Upper lobe of left lung (tissue), 6 donors: ENCODE results near the gene RIN3. TPM values are rescaled to one million over a fixed set of nuclear protein-coding genes. Genes with fewer than 3 reads are reported as not detected.

Source experiments
- ATAC-seq, 2 donors: fragments of 200-7000 bp; cut with Tn5 transposase; one replicate each; pipeline ENCODE4 v1.9.1; 2022; ENCODE audit warnings: mild to moderate bottlenecking in 2 of 2, moderate library complexity in 2 of 2; ENCODE audit not compliant: low FRiP score in 2 of 2
- DNase-seq, 2 donors: peaks; one replicate each; pipeline ENCODE4 v3.0.0-alpha.2; 2019 to 2020
- H3K27ac ChIP-seq, 4 donors: fragments of 200-600 bp; sonication (generic); one replicate each; pipeline ENCODE4 v1.5.1; 2016 to 2019
- H3K27me3 ChIP-seq, 4 donors: fragments of 200-600 bp; sonication (generic); one replicate each; pipeline ENCODE4 v1.5.1; 2017 to 2019
- H3K36me3 ChIP-seq, 4 donors: fragments of 200-600 bp; sonication (generic); one replicate each; pipeline ENCODE4 v1.5.1; 2016 to 2019
- H3K4me1 ChIP-seq, 4 donors: fragments of 200-600 bp; sonication (generic); one replicate each; pipeline ENCODE4 v1.5.1; 2018 to 2019
- H3K4me3 ChIP-seq, 4 donors: fragments of 200-600 bp; sonication (generic); one replicate each; pipeline ENCODE4 v1.5.1; 2017 to 2019; ENCODE audit warnings: mild to moderate bottlenecking in 2 of 4, moderate library complexity in 1 of 4
- H3K9me3 ChIP-seq, 4 donors: fragments of 200-600 bp; sonication (generic); one replicate each; pipeline ENCODE4 v1.5.1; 2018 to 2019
- EP300 ChIP-seq, 4 donors: sonication (generic); formaldehyde crosslinking; IDR thresholded peaks; one replicate each; pipeline ENCODE4 v1.5.1; 2017; ENCODE audit warnings: antibody characterized with exemption in 4 of 4, control low read depth in 2 of 4
- POLR2A ChIP-seq, 4 donors: fragments of 450-650 bp; IDR thresholded peaks; one replicate each; pipeline ENCODE4 v1.5.1; 2016 to 2017; ENCODE audit warnings: antibody characterized with exemption in 4 of 4, mild to moderate bottlenecking in 2 of 4
- POLR2AphosphoS5 ChIP-seq, 2 donors: sonication (generic); formaldehyde crosslinking; IDR thresholded peaks; one replicate each; pipeline ENCODE4 v1.5.1; 2017; ENCODE audit warnings: antibody characterized with exemption in 2 of 2
- WGBS, 2 donors: methylation state at CpG; one replicate each; pipeline ENCODE4 v1.1.5; 2017 to 2018; 5-methylcytosine and 5-hydroxymethylcytosine counted together
- total RNA-seq, 6 donors: library from RNA; depleted of rRNA in 4 of 6; stranded (reverse); fragments of >200 nt in 4 of 6; gene quantifications; one replicate each; pipeline versions ENCODE4 v1.1.0 to v1.2.1, GENCODE V29; 2016 to 2021
- TF ChIP-seq, protein P1 (sequence below), 6 experiments: fragments of 450-650 bp in 4 of 6; fragments of 200-600 bp in 2 of 6; sonication (generic) in 2 of 6; IDR thresholded peaks; one replicate each; pipeline ENCODE4 v1.5.1; 2016 to 2019; ENCODE audit warnings: antibody characterized with exemption in 6 of 6
- donor health status: DM: no; HTN: no; CAD: no; lungs with moderate emphysema.
- donor health status: DM: no; HTN: yes; CAD: no; lungs with severe emphysema.

RIN3 gene
- total RNA-seq, 6 donors from 2014 or later, result 19.0 to 88.0 (median 59.7) TPM

DNA sequence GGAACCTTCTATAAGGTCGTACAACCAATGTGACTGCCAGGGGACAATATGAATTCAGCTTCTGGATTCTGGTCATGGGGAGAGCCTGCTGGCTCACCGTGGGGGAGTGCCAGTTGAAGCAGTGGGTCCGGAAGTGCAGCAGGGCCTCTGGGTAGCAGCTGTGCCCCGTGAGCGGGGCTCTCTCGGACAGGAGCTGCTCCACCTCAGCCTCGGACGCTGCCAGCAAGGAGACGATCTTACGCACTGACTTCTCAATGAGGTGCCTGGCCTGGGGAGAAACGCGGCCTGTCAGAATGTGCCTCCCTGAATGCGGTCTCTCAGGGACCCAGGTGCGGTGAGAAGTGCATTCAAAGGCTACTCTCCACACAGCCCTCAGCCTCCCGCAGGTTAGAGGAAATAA is 192.8 kb downstream of the RIN3 start:
- no peak overlapping the region for H3K27ac ChIP-seq
- TF ChIP-seq EP300 (IDR thresholded peaks at IDR 0.05), result no peak
- TF ChIP-seq POLR2A (IDR thresholded peaks at IDR 0.05), result no peak
- no peak for TF ChIP-seq POLR2AphosphoS5 (IDR thresholded peaks at IDR 0.05)
- TF ChIP-seq, protein P1, sequence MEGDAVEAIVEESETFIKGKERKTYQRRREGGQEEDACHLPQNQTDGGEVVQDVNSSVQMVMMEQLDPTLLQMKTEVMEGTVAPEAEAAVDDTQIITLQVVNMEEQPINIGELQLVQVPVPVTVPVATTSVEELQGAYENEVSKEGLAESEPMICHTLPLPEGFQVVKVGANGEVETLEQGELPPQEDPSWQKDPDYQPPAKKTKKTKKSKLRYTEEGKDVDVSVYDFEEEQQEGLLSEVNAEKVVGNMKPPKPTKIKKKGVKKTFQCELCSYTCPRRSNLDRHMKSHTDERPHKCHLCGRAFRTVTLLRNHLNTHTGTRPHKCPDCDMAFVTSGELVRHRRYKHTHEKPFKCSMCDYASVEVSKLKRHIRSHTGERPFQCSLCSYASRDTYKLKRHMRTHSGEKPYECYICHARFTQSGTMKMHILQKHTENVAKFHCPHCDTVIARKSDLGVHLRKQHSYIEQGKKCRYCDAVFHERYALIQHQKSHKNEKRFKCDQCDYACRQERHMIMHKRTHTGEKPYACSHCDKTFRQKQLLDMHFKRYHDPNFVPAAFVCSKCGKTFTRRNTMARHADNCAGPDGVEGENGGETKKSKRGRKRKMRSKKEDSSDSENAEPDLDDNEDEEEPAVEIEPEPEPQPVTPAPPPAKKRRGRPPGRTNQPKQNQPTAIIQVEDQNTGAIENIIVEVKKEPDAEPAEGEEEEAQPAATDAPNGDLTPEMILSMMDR (IDR thresholded peaks at IDR 0.05), result no peak
- H3K9me3 ChIP-seq, result no peaks in the 10 kb centered on the region
- H3K27me3 ChIP-seq, result no peaks in the 10 kb centered on the region
- peaks cover 9 to 70% (median 50%) of the 10 kb centered on the region in 4 donors for H3K36me3 ChIP-seq
- peaks cover 0 to 4% (median 2%) of the 10 kb centered on the region in 4 donors for H3K4me1 ChIP-seq
- no peak for DNase-seq
- no peak for ATAC-seq
- H3K4me3 ChIP-seq, result no peak overlapping the region
- WGBS, 2 donors, result 95 to 98% methylated on average over 3 to 15 of the region's 15 CpGs

DNA sequence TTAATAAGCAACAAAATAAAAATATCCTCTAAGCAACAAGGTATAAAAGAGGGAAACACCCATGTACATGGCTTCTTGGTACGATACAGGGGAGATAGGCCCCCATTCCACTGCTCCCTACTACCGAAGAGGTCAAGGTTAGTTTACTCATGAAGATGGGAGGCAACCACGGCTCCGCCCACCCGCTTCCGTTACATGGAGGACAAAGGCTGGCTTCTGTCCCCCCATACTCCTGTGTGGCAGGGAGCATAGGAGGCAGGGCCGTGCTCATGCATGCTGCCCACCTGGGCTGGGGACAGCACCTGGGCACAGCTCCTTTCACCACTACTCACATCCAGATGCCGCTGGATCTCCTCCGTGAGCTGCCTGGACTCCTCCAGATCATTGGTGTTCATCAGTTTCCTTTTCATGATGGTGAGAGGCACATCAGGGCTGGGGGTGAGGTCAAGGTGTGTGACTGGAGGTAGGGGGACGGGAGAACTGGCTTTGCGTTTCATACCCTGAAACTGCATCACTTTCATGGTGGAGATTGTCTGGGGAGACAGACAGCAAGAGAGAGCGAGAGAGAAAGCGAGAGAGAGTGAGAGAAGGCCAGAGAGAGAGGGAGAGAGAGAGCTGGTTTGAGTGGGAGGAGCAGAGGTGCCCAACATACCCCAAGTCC is 195.9 kb downstream of the RIN3 start:
- H3K27ac ChIP-seq, result peak overlapping the region in 1 of 4 donors; percentile 33
- DNase-seq, result no peak
- TF ChIP-seq POLR2A (IDR thresholded peaks at IDR 0.05) (no peak), POLR2AphosphoS5 (IDR thresholded peaks at IDR 0.05) (no peak), EP300 (IDR thresholded peaks at IDR 0.05) (no peak)
- TF ChIP-seq, protein P1 (IDR thresholded peaks at IDR 0.05), result no peak

DNA sequence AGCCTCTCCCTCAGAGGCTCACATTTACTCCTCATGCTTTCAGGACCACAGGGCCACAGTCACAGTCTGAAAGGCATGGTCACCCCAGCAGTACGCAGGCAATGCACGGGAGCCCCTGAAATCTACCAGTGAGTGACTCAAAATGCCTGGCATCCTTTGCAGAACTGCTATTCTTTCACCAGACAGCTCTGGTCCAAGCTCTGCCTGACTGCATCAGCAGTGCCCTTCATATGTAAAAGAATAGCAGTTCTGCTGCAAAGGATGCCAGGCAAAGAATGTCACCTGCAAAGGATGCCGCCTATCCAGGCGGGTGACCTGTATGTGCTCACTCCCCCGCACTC is 196.4 kb downstream of the RIN3 start:
- 98% methylated on average over 5 of the region's 5 CpGs for WGBS, 2 donors
- no peak for DNase-seq

More for the DNA sequence above, 195.9 kb downstream of the RIN3 start:
- Histone ChIP-seq H3K4me1 (no peaks in the 10 kb centered on the region), H3K27me3 (no peaks in the 10 kb centered on the region), H3K4me3 (no peak overlapping the region), H3K9me3 (no peaks in the 10 kb centered on the region), H3K36me3 (peaks cover 9 to 78% (median 53%) of the 10 kb centered on the region in 4 donors)
- ATAC-seq, result no peak
- 87 to 89% methylated on average over 13 of the region's 13 CpGs for WGBS, 2 donors

DNA sequence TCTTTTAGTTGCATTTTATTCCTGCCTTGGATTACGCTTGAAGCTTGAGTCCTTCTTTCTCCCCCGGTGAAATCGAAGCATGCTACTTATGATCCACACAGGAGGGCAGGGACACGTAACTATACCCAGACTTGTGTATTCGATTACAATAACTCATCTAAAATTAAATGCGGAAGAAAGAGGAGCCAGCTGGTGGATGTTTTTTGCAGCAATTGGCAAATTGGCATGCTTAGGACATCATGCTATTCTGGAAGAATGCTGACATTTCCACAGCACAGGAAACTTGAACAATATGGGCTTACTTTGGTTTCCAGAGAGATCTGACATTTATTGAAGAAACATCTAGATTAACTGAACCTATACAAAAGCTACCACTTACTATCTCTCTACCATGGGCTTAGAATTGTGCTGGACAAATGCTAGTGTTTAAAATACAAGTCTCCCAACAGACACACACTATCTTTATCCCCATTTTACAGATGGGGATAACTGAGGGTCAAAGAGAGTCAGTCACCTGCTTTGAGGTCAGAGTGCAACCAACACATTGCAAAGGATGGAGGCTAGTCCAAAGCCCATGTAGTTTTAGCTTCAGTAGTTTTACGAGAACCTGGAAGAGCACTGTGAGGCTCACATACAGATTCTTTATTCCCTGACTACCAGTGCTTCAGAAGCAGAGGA is 198.5 kb downstream of the RIN3 start:
- ATAC-seq, result no peak
- Histone ChIP-seq H3K36me3 (peaks cover 3 to 56% (median 44%) of the 10 kb centered on the region in 4 donors), H3K4me1 (no peaks in the 10 kb centered on the region), H3K27ac (no peak overlapping the region), H3K27me3 (no peaks in the 10 kb centered on the region), H3K9me3 (no peaks in the 10 kb centered on the region), H3K4me3 (no peak overlapping the region)
- TF ChIP-seq POLR2A (IDR thresholded peaks at IDR 0.05) (no peak), EP300 (IDR thresholded peaks at IDR 0.05) (no peak), POLR2AphosphoS5 (IDR thresholded peaks at IDR 0.05) (no peak)
- TF ChIP-seq, protein P1 (IDR thresholded peaks at IDR 0.05), result no peak
- DNase-seq, result no peak
- 90% methylated on average over 7 of the region's 7 CpGs for WGBS, 2 donors

More for the DNA sequence above, 196.4 kb downstream of the RIN3 start:
- no peak overlapping the region for H3K27ac ChIP-seq
- H3K4me1 ChIP-seq, result no peaks in the 10 kb centered on the region
- no peaks in the 10 kb centered on the region for H3K27me3 ChIP-seq
- TF ChIP-seq POLR2A (IDR thresholded peaks at IDR 0.05) (no peak), POLR2AphosphoS5 (IDR thresholded peaks at IDR 0.05) (no peak), EP300 (IDR thresholded peaks at IDR 0.05) (no peak)
- TF ChIP-seq, protein P1 (IDR thresholded peaks at IDR 0.05), result no peak
- no peak overlapping the region for H3K4me3 ChIP-seq
- H3K9me3 ChIP-seq, result no peaks in the 10 kb centered on the region
- H3K36me3 ChIP-seq, result peaks cover 9 to 73% (median 50%) of the 10 kb centered on the region in 4 donors
- ATAC-seq, result no peak
